B cell (primary cell): ENCODE results near the gene VAC14.

Experiments
- CTCF ChIP-seq: fragments of 200-600 bp; IDR thresholded peaks from one replicate; pipeline ENCODE4 v1.8.0; 2022; ENCODE audit warnings: antibody characterized with exemption, mild to moderate bottlenecking
- EZH2 ChIP-seq: IDR thresholded peaks from 2 replicates; pipeline ENCODE4 v1.6.1; 2012; ENCODE audit warnings: borderline replicate concordance, low read depth, mild to moderate bottlenecking, moderate library complexity, low read length; ENCODE audit not compliant: insufficient read depth, poor library complexity, severe bottlenecking

- TF ChIP-seq CTCF (no peak), EZH2 (no peak)
Measured at GRCh38 chr16:70656065-70656711, 144.8 kb downstream of the VAC14 start.
